ENCODE data around the gene NUMA1. TPM values are rescaled to one million over a fixed set of nuclear protein-coding genes. Genes with fewer than 3 reads are reported as not detected.

Gene NUMA1
- total and polyA plus RNA-seq, 4 donors: 79.9 to 277 (median 164) TPM

DNA sequence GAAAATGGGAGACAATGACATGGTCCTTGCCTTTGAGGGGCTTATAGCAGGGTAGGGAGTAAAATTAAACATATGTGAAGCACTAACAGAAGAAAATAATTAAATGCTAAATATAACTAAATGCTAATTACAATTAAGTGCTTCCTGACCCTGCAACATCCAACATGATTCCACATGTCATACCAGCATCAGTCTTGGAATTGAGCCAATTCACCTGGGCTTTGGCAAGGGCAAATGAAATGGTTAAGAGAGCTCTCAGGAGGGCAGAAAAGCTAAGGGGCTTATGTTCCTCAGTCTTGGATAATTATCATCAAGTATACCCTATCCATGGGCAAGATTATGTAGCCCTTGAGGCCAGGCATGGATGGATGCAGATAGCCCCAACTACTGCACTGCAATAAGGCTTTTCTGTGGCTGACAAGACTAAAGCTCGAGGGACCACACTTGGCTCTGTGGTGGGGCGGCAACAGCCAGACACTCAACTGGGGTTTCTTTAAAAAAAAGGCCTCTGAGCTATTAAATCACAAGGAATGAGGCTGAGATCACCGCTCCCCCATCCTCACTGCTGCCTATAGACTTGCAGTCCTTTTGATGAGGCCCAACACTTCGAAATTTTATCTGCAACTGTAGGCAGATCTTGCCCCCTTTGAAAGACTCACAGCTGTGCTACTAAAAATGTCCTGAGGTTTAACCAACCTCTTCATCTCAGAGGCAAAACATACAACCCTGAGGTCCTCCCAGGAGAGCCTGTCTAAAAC lies 42.6 kb downstream of the NUMA1 start:
- TF ChIP-seq, protein P1, sequence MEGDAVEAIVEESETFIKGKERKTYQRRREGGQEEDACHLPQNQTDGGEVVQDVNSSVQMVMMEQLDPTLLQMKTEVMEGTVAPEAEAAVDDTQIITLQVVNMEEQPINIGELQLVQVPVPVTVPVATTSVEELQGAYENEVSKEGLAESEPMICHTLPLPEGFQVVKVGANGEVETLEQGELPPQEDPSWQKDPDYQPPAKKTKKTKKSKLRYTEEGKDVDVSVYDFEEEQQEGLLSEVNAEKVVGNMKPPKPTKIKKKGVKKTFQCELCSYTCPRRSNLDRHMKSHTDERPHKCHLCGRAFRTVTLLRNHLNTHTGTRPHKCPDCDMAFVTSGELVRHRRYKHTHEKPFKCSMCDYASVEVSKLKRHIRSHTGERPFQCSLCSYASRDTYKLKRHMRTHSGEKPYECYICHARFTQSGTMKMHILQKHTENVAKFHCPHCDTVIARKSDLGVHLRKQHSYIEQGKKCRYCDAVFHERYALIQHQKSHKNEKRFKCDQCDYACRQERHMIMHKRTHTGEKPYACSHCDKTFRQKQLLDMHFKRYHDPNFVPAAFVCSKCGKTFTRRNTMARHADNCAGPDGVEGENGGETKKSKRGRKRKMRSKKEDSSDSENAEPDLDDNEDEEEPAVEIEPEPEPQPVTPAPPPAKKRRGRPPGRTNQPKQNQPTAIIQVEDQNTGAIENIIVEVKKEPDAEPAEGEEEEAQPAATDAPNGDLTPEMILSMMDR (IDR thresholded peaks at IDR 0.05; ENCODE audit: control extremely low read depth, extremely low read depth): no peak
- peak in 1 of 3 donors; percentile 22 for DNase-seq

DNA sequence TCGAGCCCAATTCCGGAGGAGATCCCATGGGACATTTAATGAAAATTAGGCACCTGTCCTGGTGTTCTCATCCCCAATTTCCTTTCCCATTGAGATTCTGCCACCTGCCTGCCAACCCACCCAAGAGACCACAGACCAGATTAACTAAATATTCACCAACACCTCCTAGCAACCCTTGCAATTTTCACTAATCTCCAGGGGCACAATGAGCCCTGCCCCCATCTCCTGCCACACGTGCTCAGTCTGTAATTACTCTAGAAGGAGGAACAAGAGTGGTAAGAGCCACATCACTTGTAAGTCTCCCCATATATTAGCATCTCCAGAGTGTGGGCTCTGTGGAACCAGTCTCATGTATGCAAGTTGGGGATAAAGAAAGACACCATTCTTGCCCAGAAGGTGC lies 43.7 kb downstream of the NUMA1 start:
- WGBS, 2 donors: 65 to 66% methylated on average over 3 of the region's 3 CpGs
- no peaks in the 10 kb centered on the region for H3K27me3 ChIP-seq (ENCODE audit: control insufficient read depth in 3 of 3, insufficient read depth in 3 of 3, low read length in 2 of 3)
- TF ChIP-seq, protein P1 (IDR thresholded peaks at IDR 0.05; ENCODE audit: control extremely low read depth, extremely low read depth): no peak
- no peak overlapping the region for H3K4me3 ChIP-seq
- no peak for ATAC-seq (ENCODE audit: insufficient read depth, low FRiP score)
- H3K36me3 ChIP-seq (ENCODE audit: control insufficient read depth in 4 of 4, insufficient read depth in 4 of 4, low read length in 4 of 4): peaks cover 14 to 24% (median 16%) of the 10 kb centered on the region in 4 donors
- no peaks in the 10 kb centered on the region for H3K9me3 ChIP-seq (ENCODE audit: control insufficient read depth in 4 of 4, insufficient read depth in 3 of 4, low read length in 3 of 4)
- DNase-seq: no peak
- peak overlapping the region in 1 of 2 donors; percentile 8 for H3K9ac ChIP-seq (ENCODE audit: insufficient read depth in 1 of 2, low read length in 2 of 2)
- H3K27ac ChIP-seq (ENCODE audit: low read depth in 1 of 2, low read length in 1 of 2): no peak overlapping the region
- H3K4me1 ChIP-seq (ENCODE audit: control insufficient read depth in 5 of 5, insufficient read depth in 5 of 5, low read length in 5 of 5): peaks cover 6 to 46% (median 29%) of the 10 kb centered on the region in 5 donors

More for the DNA sequence above, 42.6 kb downstream of the NUMA1 start:
- Histone ChIP-seq H3K9ac (ENCODE audit: insufficient read depth in 1 of 2, low read length in 2 of 2) (peak overlapping the region; percentile 41 to 99), H3K9me3 (ENCODE audit: control insufficient read depth in 4 of 4, insufficient read depth in 3 of 4, low read length in 3 of 4) (no peaks in the 10 kb centered on the region), H3K4me3 (no peak overlapping the region), H3K27me3 (ENCODE audit: control insufficient read depth in 3 of 3, insufficient read depth in 3 of 3, low read length in 2 of 3) (no peaks in the 10 kb centered on the region), H3K27ac (ENCODE audit: low read depth in 1 of 2, low read length in 1 of 2) (peak overlapping the region; percentile 91 to 100), H3K4me1 (ENCODE audit: control insufficient read depth in 5 of 5, insufficient read depth in 5 of 5, low read length in 5 of 5) (peaks cover 10 to 56% (median 37%) of the 10 kb centered on the region in 5 donors), H3K36me3 (ENCODE audit: control insufficient read depth in 4 of 4, insufficient read depth in 4 of 4, low read length in 4 of 4) (peaks cover 10 to 24% (median 16%) of the 10 kb centered on the region in 4 donors)
- 53 to 71% methylated on average over 4 of the region's 4 CpGs for WGBS, 2 donors
- no peak for ATAC-seq (ENCODE audit: insufficient read depth, low FRiP score)

- ATAC-seq (ENCODE audit: insufficient read depth, low FRiP score) (no peak), DNase-seq (peak in 2 of 3 donors; percentile 28 to 61)
- H3K36me3 ChIP-seq (ENCODE audit: control insufficient read depth in 4 of 4, insufficient read depth in 4 of 4, low read length in 4 of 4): peaks cover 23 to 64% (median 33%) of the 10 kb centered on the region in 4 donors
- WGBS, 2 donors: 28 to 74% methylated on average over 1 of the region's 1 CpG
- TF ChIP-seq, protein P1 (IDR thresholded peaks at IDR 0.05; ENCODE audit: control extremely low read depth, extremely low read depth): no peak
- peak overlapping the region in 1 of 2 donors; percentile 40 for H3K27ac ChIP-seq (ENCODE audit: low read depth in 1 of 2, low read length in 1 of 2)
- no peaks in the 10 kb centered on the region for H3K9me3 ChIP-seq (ENCODE audit: control insufficient read depth in 4 of 4, insufficient read depth in 3 of 4, low read length in 3 of 4)
- peaks cover 0 to 22% (median 9%) of the 10 kb centered on the region in 5 donors for H3K4me1 ChIP-seq (ENCODE audit: control insufficient read depth in 5 of 5, insufficient read depth in 5 of 5, low read length in 5 of 5)
- H3K27me3 ChIP-seq (ENCODE audit: control insufficient read depth in 3 of 3, insufficient read depth in 3 of 3, low read length in 2 of 3): no peaks in the 10 kb centered on the region
- H3K4me3 ChIP-seq: no peak overlapping the region
- no peak overlapping the region for H3K9ac ChIP-seq (ENCODE audit: insufficient read depth in 1 of 2, low read length in 2 of 2)
These were observed 49.8 kb downstream of the NUMA1 start for GRCh38 chr11:72030472-72031045.
